Spleen (tissue), 7 donors: ENCODE data around the gene CENPP.

Experiments used
- POLR2A ChIP-seq, 3 donors: fragments of 450-650 bp; IDR thresholded peaks; one replicate each; pipeline ENCODE4 v1.5.1; 2017; ENCODE audit warnings: antibody characterized with exemption in 3 of 3, mild to moderate bottlenecking in 1 of 3
- POLR2AphosphoS5 ChIP-seq, 3 donors: sonication (generic); formaldehyde crosslinking; IDR thresholded peaks; one replicate each; pipeline ENCODE4 v1.5.1; 2017; ENCODE audit warnings: antibody characterized with exemption in 3 of 3
- TF ChIP-seq, protein P1 (sequence below), 11 experiments: fragments of 200-600 bp in 7 of 11; fragments of 450-650 bp in 4 of 11; sonication (generic) in 4 of 11; IDR thresholded peaks in 8 of 11; conservative IDR thresholded peaks in 3 of 11; 1 replicate in 7 of 11; 2 replicates in 4 of 11; pipeline versions ENCODE4 v1.4.0 to v1.8.0; 2016 to 2021; ENCODE audit warnings: antibody characterized with exemption in 11 of 11, inconsistent platforms in 4 of 11, mild to moderate bottlenecking in 1 of 11
- donor health status: DM: no; HTN: no; CAD: no; lungs with moderate emphysema.
- donor health status: DM: no; HTN: no; CAD: no.
- donor health status: DM: no; HTN: no; CAD: no.

DNA sequence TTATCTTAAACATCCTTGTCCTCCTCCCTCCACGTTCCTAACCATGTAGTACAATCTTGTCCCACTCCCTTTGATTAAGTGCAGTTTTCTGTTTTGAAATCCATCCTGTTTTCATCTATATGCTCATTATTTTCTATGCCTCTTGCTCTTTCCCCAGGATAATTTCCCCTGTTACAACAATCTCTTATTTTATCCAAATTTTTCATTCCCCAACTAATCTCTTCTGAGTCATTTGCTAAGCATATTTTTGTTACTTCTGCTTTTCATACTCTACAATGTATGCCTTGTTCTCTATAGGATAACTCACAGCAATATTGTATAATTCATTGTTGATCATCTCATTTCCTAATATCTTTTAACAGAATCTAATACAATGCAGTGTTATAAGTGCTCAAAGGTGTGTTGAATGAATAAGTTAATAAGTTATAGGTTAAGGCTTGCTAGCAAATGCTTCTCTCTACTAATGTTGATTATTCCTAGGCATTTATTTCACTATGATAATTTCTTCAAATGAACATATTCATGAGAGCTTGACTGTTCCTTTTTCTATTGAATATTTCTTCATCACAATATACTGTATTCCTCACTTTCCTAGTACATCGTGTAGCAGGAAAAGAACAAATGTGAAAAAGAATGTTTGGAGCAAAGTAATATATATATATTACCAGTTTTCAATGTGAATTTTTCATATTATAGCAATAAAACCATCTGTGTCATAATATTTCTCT is 97.0 kb downstream of the CENPP start:
- TF ChIP-seq, protein P1, sequence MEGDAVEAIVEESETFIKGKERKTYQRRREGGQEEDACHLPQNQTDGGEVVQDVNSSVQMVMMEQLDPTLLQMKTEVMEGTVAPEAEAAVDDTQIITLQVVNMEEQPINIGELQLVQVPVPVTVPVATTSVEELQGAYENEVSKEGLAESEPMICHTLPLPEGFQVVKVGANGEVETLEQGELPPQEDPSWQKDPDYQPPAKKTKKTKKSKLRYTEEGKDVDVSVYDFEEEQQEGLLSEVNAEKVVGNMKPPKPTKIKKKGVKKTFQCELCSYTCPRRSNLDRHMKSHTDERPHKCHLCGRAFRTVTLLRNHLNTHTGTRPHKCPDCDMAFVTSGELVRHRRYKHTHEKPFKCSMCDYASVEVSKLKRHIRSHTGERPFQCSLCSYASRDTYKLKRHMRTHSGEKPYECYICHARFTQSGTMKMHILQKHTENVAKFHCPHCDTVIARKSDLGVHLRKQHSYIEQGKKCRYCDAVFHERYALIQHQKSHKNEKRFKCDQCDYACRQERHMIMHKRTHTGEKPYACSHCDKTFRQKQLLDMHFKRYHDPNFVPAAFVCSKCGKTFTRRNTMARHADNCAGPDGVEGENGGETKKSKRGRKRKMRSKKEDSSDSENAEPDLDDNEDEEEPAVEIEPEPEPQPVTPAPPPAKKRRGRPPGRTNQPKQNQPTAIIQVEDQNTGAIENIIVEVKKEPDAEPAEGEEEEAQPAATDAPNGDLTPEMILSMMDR (IDR thresholded peaks at IDR 0.05 in 8 of 11, conservative IDR thresholded peaks at IDR 0.05 in 3 of 11): no peak
- TF ChIP-seq POLR2AphosphoS5 (IDR thresholded peaks at IDR 0.05): no peak
- no peak for TF ChIP-seq POLR2A (IDR thresholded peaks at IDR 0.05)
